Heart left ventricle (tissue), 16 donors: ENCODE results near the gene KMO. TPM values are rescaled to one million over a fixed set of nuclear protein-coding genes. Genes with fewer than 3 reads are reported as not detected.
A peak's percentile ranks its signal among the peaks of the same experiment; 100 is the strongest.

ENCODE experiments used
- ATAC-seq, 4 donors: fragments of 200-7000 bp; cut with Tn5 transposase; one replicate each; pipeline ENCODE4 v1.9.1; 2020 to 2022; ENCODE audit warnings: moderate library complexity in 4 of 4, mild to moderate bottlenecking in 3 of 4, moderate number of reproducible peaks in 1 of 4
- DNase-seq, 5 donors: peaks; one replicate each; pipeline ENCODE4 v3.0.0-alpha.2; 2020
- H3K27ac ChIP-seq, 12 donors: fragments of 200-600 bp; sonication (generic) in 4 of 12; one replicate each; pipeline versions ENCODE4 v1.5.0 to v1.8.0; 2016 to 2022; ENCODE audit warnings: mild to moderate bottlenecking in 2 of 12
- H3K27me3 ChIP-seq, 9 donors: fragments of 200-600 bp; sonication (generic) in 2 of 9; one replicate each; pipeline versions ENCODE4 v1.5.1 to v1.8.0; 2016 to 2022; ENCODE audit warnings: mild to moderate bottlenecking in 3 of 9
- H3K36me3 ChIP-seq, 9 donors: fragments of 200-600 bp; sonication (generic) in 2 of 9; one replicate each; pipeline versions ENCODE4 v1.5.0 to v1.8.0; 2018 to 2022; ENCODE audit warnings: mild to moderate bottlenecking in 2 of 9
- H3K4me1 ChIP-seq, 12 donors: fragments of 200-600 bp; sonication (generic) in 4 of 12; one replicate each; pipeline versions ENCODE4 v1.5.0 to v1.8.0; 2016 to 2022; ENCODE audit warnings: mild to moderate bottlenecking in 3 of 12
- H3K4me3 ChIP-seq, 12 donors: fragments of 200-600 bp; sonication (generic) in 4 of 12; one replicate each; pipeline versions ENCODE4 v1.5.0 to v1.8.0; 2017 to 2022; ENCODE audit warnings: mild to moderate bottlenecking in 9 of 12, moderate library complexity in 4 of 12
- H3K9me3 ChIP-seq, 12 donors: fragments of 200-600 bp; sonication (generic) in 4 of 12; one replicate each; pipeline versions ENCODE4 v1.5.0 to v1.8.0; 2016 to 2022; ENCODE audit warnings: mild to moderate bottlenecking in 1 of 12
- CTCF ChIP-seq, 12 donors: fragments of 200-600 bp; sonication (generic) in 4 of 12; IDR thresholded peaks; one replicate each; pipeline versions ENCODE4 v1.5.0 to v1.8.0; 2018 to 2022; ENCODE audit warnings: antibody characterized with exemption in 12 of 12, mild to moderate bottlenecking in 5 of 12
- POLR2A ChIP-seq, 2 donors: fragments of 450-650 bp; IDR thresholded peaks; one replicate each; pipeline ENCODE4 v1.6.1; 2017; ENCODE audit warnings: antibody characterized with exemption in 2 of 2, mild to moderate bottlenecking in 2 of 2, moderate library complexity in 2 of 2
- WGBS, 4 donors: extraction: QIAGEN DNeasy Blood & Tissue Kit in 2 of 4; methylation state at CpG; one replicate each; pipeline versions ENCODE4 v1.1.5 to v1.1.7; 2013 to 2018; 5-methylcytosine and 5-hydroxymethylcytosine counted together
- intact Hi-C, 10 donors: fragments of 100-400 bp; cut with DNase I; formaldehyde crosslinking; loops; one replicate each; pipeline versions ENCODE4 v1.11.1 to v1.14.2; 2022
- polyA plus RNA-seq, 2 donors: library from polyadenylated mRNA; stranded (reverse); fragments of 200-250 nt; gene quantifications; one replicate each; pipeline ENCODE4 v1.2.3, GENCODE V29; 2013
- total RNA-seq, 9 donors: library from RNA; depleted of rRNA in 2 of 9; stranded (reverse); fragments of >200 nt in 2 of 9; fragmentation: NEBNext Ultra II Directional in 3 of 9; extraction: Animal tissue kit (Norgen Biotek cat#: 25700) in 3 of 9; gene quantifications; one replicate each; pipeline versions ENCODE4 v1.1.0 to v1.2.4, GENCODE V29; 2016 to 2023
- donor health status: ischemic (EF 13 %, LVEDD 7.1; RV severe dilation, severe dysfunction).
- donor health status: healthy with polysubstance abuse.
- donor health status: DM: no; HTN: yes; CAD: no.
- donor health status: DM: no; HTN: no; CAD: no.
- donor health status: ischemic (EF 25% LVEDD 6.9; RV normal size, moderate dysfunction).
- donor health status: ischemic (EF 25% LVEDD 5.7; RV mildly dilated, moderate dysfunction).
- donor health status: healthy.
- donor health status: DM: yes; HTN: yes; CAD: no.
- donor health status: ischemic (EF 35%, LVEDD 5.7; RV mildly dilated, moderate dysfunction).
- donor health status: nonischemic (EF 11% LVEDD 7.7; RV severe dilation, severe dysfunction).
- donor health status: DM: yes; HTN: yes; CAD: no.
- donor health status: PGD.
- donor health status: ischemic (EF 29% LVEDD 5.4; RV normal size, mild dysfunction).
- donor health status: nonischemic (EF 23%, LVEDD 6.1; RV moderate dilation, normal function).

KMO gene
- total and polyA plus RNA-seq, 11 donors: 0.07 to 3.9 (median 0.15) TPM; not detected in 3

GRCh38 chr1:241527146-241527545 lies 5.0 kb upstream of the KMO start:
- H3K36me3 ChIP-seq: no peaks in the 10 kb centered on the region
- TF ChIP-seq CTCF (IDR thresholded peaks at IDR 0.05) (no peak), POLR2A (IDR thresholded peaks at IDR 0.05) (no peak)
- peaks cover 0 to 5% (median 0%) of the 10 kb centered on the region in 12 donors for H3K4me1 ChIP-seq
- H3K27me3 ChIP-seq: peaks cover 0 to 34% (median 4%) of the 10 kb centered on the region in 9 donors
- WGBS, 4 donors: 69 to 75% (median 75%) methylated on average over 3 of the region's 3 CpGs
- H3K9me3 ChIP-seq: no peaks in the 10 kb centered on the region
- H3K27ac ChIP-seq: no peak overlapping the region
- DNase-seq (no peak), ATAC-seq (no peak)
- intact Hi-C loops: loop anchor here in 2 of 10 donors (10.0 kb wide), 2 partner anchors 318 to 488 kb away; partner anchors contain the start of gene EXO1 (in 1 of the 2)
- H3K4me3 ChIP-seq: no peak overlapping the region

GRCh38 chr1:241531195-241532161 lies 700 bp upstream of the KMO start:
- TF ChIP-seq POLR2A (IDR thresholded peaks at IDR 0.05): no peak
- peak; percentile 45 to 68 (median 62) for TF ChIP-seq CTCF (IDR thresholded peaks at IDR 0.05)
- ATAC-seq (peak in 3 of 4 donors; percentile 68 to 87 (median 71)), DNase-seq (no peak)
- Histone ChIP-seq H3K9me3 (no peaks in the 10 kb centered on the region), H3K27me3 (peaks cover 0 to 24% (median 0%) of the 10 kb centered on the region in 9 donors), H3K36me3 (no peaks in the 10 kb centered on the region), H3K27ac (peak overlapping the region in 4 of 12 donors; percentile 9 to 89 (median 38)), H3K4me1 (peaks cover 0 to 7% (median 0%) of the 10 kb centered on the region in 12 donors), H3K4me3 (peak overlapping the region; percentile 15 to 60 (median 48))
- 12 to 13% (median 12%) methylated on average over 11 of the region's 11 CpGs for WGBS, 4 donors
- intact Hi-C loops: loop anchor here (2.0 to 10.0 kb wide), 9 partner anchors 83 to 463 kb away; partner anchors contain the start of genes EXO1 (in 2 of the 10) and MAP1LC3C (in 2 of the 10)

GRCh38 chr1:241532864-241533263 lies 686 bp downstream of the KMO start:
- intact Hi-C loops: loop anchor here (2.0 to 10.0 kb wide), 9 partner anchors 82 to 462 kb away; partner anchors contain the start of genes EXO1 (in 2 of the 10) and MAP1LC3C (in 2 of the 10)

More at GRCh38 chr1:241532864-241533263, 686 bp downstream of the KMO start:
- Histone ChIP-seq H3K9me3 (no peaks in the 10 kb centered on the region), H3K27me3 (peaks cover 0 to 18% (median 0%) of the 10 kb centered on the region in 9 donors), H3K4me1 (peaks cover 0 to 7% (median 0%) of the 10 kb centered on the region in 12 donors), H3K36me3 (no peaks in the 10 kb centered on the region), H3K27ac (peak overlapping the region in 1 of 12 donors; percentile 89), H3K4me3 (peak overlapping the region in 2 of 12 donors; percentile 59 to 60)
- WGBS, 4 donors: 87 to 92% (median 89%) methylated on average over 7 of the region's 7 CpGs
- ATAC-seq (no peak), DNase-seq (no peak)
- TF ChIP-seq CTCF (IDR thresholded peaks at IDR 0.05) (no peak), POLR2A (IDR thresholded peaks at IDR 0.05) (no peak)
